Measurements from ENCODE around the gene MAN1C1. TPM values are rescaled to one million over a fixed set of nuclear protein-coding genes. Genes with fewer than 3 reads are reported as not detected.
"Not testable (repeated sequence)": the region's sequence is repeated elsewhere in the genome, so short reads cannot be mapped to it uniquely, and the experiment has no call there.

Gene MAN1C1
- total RNA-seq, 2 donors from 2014 or later: 2.2 to 4.3 TPM

DNA sequence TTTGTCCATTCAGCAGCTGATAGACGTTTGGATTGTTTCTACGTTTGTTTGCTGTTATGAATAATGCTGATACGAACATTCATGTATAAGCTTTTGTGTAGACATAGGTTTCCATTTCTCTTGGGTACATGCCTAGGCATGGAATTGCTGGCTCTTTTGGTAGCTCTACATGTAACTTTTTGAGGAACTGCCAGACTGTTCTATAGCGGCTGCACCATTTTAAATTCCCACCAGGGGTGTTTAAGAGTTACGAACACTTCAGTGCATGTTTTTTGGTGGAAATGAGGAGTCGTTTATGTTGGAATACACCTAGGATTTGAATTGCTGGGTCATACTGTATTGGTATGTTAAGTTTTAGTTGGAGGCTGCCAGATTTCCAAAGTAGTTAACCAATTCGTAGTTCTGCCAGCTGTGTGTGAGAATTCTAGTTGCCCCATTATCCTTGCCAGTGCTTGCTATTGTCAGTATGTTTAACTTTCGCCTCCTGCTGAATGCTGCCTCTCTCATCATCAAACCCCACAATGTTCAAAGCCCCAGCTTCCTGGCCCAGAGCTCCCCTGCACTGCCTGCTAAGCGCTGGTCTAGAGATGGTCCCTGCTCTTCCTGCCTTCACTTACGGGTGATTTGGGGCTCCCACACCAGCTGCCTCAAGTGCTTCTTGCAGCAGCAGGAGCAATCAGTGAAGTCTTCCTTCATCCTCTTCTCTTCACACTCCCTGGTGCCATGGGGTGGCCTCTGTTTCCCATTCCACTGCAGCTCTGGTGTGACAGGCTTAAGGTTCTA, 81.0 kb downstream of the MAN1C1 start:
- no peak overlapping the region for H3K27ac Mint-ChIP-seq
- no peak overlapping the region for H3K4me3 Mint-ChIP-seq
- no peaks in the 10 kb centered on the region for H3K27me3 ChIP-seq (ENCODE audit: control insufficient read depth, insufficient read depth, low read length, poor library complexity, severe bottlenecking)
- H3K36me3 Mint-ChIP-seq (ENCODE audit: low read depth): no peaks in the 10 kb centered on the region
- 85 to 86% methylated on average over 10 of the region's 10 CpGs for WGBS, 2 experiments (ENCODE audit: insufficient coverage in 1 of 2, insufficient read length in 1 of 2)
- TF ChIP-seq, protein P1, sequence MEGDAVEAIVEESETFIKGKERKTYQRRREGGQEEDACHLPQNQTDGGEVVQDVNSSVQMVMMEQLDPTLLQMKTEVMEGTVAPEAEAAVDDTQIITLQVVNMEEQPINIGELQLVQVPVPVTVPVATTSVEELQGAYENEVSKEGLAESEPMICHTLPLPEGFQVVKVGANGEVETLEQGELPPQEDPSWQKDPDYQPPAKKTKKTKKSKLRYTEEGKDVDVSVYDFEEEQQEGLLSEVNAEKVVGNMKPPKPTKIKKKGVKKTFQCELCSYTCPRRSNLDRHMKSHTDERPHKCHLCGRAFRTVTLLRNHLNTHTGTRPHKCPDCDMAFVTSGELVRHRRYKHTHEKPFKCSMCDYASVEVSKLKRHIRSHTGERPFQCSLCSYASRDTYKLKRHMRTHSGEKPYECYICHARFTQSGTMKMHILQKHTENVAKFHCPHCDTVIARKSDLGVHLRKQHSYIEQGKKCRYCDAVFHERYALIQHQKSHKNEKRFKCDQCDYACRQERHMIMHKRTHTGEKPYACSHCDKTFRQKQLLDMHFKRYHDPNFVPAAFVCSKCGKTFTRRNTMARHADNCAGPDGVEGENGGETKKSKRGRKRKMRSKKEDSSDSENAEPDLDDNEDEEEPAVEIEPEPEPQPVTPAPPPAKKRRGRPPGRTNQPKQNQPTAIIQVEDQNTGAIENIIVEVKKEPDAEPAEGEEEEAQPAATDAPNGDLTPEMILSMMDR (conservative IDR thresholded peaks at IDR 0.05): peak; percentile 49
- no peaks in the 10 kb centered on the region for H3K27me3 Mint-ChIP-seq (ENCODE audit: insufficient read depth)
- H3K9ac ChIP-seq (ENCODE audit: extremely low read depth, low read length, poor library complexity, severe bottlenecking): no peak overlapping the region
- H3K36me3 ChIP-seq (ENCODE audit: control insufficient read depth, insufficient read depth, low read length): no peaks in the 10 kb centered on the region
- peaks cover 3% of the 10 kb centered on the region for H3K4me1 ChIP-seq (ENCODE audit: control insufficient read depth, insufficient read depth, low read length)
- no peaks in the 10 kb centered on the region for H3K9me3 Mint-ChIP-seq
- peaks cover 29% of the 10 kb centered on the region for H3K4me1 Mint-ChIP-seq
- DNase-seq: peak; percentile 48
- H3K4me3 ChIP-seq (ENCODE audit: low read length): no peak overlapping the region
- no peaks in the 10 kb centered on the region for H3K9me3 ChIP-seq (ENCODE audit: control insufficient read depth, low read length)
- H3K27ac ChIP-seq (ENCODE audit: low read depth, low read length): no peak overlapping the region

DNA sequence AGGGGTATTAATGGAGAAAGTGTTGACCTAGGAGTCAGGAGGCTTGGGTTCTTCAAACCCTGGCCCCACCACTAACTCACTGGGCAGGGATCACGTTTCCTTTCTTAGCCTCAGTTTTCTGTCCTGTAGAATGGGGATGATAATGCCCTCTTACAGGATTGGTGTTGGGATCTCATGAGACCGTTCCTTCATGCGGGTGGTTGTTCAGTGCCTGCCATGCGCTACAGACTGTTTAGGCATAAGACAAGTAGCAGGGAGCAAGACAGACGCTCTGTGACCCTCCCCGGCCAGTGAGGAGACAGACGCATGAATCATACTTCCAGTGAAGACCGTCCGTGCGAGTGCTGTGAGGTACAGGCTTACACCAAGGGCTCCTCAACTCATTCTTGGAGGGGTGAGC, 81.7 kb downstream of the MAN1C1 start:
- no peaks in the 10 kb centered on the region for H3K9me3 ChIP-seq (ENCODE audit: control insufficient read depth, low read length)
- WGBS, 2 experiments (ENCODE audit: insufficient coverage in 1 of 2, insufficient read length in 1 of 2): 94 to 98% methylated on average over 8 to 10 of the region's 10 CpGs
- H3K9me3 Mint-ChIP-seq: no peaks in the 10 kb centered on the region
- no peaks in the 10 kb centered on the region for H3K36me3 ChIP-seq (ENCODE audit: control insufficient read depth, insufficient read depth, low read length)
- H3K27me3 Mint-ChIP-seq (ENCODE audit: insufficient read depth): no peaks in the 10 kb centered on the region
- DNase-seq: peak; percentile 32
- no peaks in the 10 kb centered on the region for H3K36me3 Mint-ChIP-seq (ENCODE audit: low read depth)
- TF ChIP-seq, protein P1 (conservative IDR thresholded peaks at IDR 0.05): no peak
- no peak overlapping the region for H3K9ac ChIP-seq (ENCODE audit: extremely low read depth, low read length, poor library complexity, severe bottlenecking)
- no peak overlapping the region for H3K4me3 Mint-ChIP-seq
- no peak overlapping the region for H3K27ac Mint-ChIP-seq
- H3K27ac ChIP-seq (ENCODE audit: low read depth, low read length): no peak overlapping the region
- H3K4me1 ChIP-seq (ENCODE audit: control insufficient read depth, insufficient read depth, low read length): peaks cover 3% of the 10 kb centered on the region
- no peaks in the 10 kb centered on the region for H3K27me3 ChIP-seq (ENCODE audit: control insufficient read depth, insufficient read depth, low read length, poor library complexity, severe bottlenecking)
- peaks cover 29% of the 10 kb centered on the region for H3K4me1 Mint-ChIP-seq
- no peak overlapping the region for H3K4me3 ChIP-seq (ENCODE audit: low read length)

DNA sequence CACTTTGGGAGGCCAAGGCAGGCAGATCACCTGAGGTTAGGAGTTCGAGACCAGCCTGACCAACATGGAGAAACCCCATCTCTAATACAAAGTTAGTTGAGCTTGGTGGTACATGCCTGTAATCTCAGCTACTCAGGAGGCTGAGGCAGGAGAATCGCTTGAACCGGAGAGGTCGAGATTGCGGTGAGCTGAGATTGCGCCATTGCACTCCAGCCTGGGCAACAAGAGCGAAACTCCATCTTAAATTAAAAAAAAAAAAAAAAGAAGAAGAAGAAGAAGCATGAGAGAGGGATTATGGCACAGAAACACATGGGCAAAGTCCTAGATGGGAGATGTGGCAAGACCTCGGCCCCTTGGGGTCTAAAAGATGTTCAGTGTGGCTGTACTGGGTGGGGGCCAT, 82.5 kb downstream of the MAN1C1 start:
- WGBS, 2 experiments (ENCODE audit: insufficient coverage in 1 of 2, insufficient read length in 1 of 2): 93 to 100% methylated on average over 8 of the region's 8 CpGs
- H3K4me3 ChIP-seq (ENCODE audit: low read length); H3K9me3 ChIP-seq (ENCODE audit: control insufficient read depth, low read length); H3K36me3 Mint-ChIP-seq (ENCODE audit: low read depth); H3K27me3 ChIP-seq (ENCODE audit: control insufficient read depth, insufficient read depth, low read length, poor library complexity, severe bottlenecking); H3K4me3 Mint-ChIP-seq; H3K9ac ChIP-seq (ENCODE audit: extremely low read depth, low read length, poor library complexity, severe bottlenecking); H3K36me3 ChIP-seq (ENCODE audit: control insufficient read depth, insufficient read depth, low read length); H3K27ac Mint-ChIP-seq; H3K9me3 Mint-ChIP-seq; H3K27ac ChIP-seq (ENCODE audit: low read depth, low read length); H3K27me3 Mint-ChIP-seq (ENCODE audit: insufficient read depth); H3K4me1 ChIP-seq (ENCODE audit: control insufficient read depth, insufficient read depth, low read length): not testable (repeated sequence)
- H3K4me1 Mint-ChIP-seq: peaks cover 32% of the 10 kb centered on the region
- DNase-seq: peak; percentile 17
